Pons (tissue), 1 donor: ENCODE measurements around the gene NLRX1.
"Not testable (repeated sequence)": the region's sequence is repeated elsewhere in the genome, so short reads cannot be mapped to it uniquely, and the experiment has no call there.

Experiments
- DNase-seq: peaks from one replicate; pipeline ENCODE4 v3.0.0-alpha.2; 2016; ENCODE audit warnings: low spot score

Gene NLRX1

GRCh38 chr11:119154178-119154577, 14.3 kb upstream of the NLRX1 start:
- no peak for DNase-seq

DNA sequence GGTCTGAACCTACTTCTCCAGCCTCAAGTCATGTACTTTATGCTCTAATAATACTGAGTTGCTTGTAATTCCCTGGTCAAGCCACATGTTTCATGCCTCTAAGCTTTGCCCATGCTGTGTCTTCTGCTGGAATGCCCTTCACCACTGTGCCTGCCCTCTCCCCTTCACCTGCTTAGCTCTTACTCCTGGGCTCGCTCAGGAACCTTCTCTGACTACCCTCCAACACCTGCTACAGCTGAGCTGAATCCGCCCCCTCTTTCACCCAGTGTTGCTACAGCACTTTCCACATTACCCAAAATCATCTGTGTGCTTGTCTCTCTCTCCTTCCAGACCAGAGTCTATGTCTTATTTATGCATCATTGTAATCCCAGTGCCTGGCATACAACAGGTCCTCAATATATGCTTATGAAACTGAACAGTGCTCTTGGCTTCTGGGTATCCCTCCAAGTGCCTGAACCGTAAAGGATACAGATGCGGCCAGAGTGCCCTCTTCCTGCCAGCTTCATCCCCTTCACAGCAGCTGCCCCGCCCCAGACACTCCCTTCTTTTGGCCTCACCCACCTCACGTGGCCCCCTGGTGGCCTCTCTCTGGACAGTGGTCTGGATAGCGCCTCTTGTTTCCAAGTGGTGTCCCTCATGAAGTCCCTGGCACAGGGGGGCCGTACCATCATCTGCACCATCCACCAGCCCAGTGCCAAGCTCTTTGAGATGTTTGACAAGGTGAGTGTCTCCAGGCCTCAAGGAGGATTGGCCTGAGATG, 12.6 kb upstream of the NLRX1 start:
- no peak for DNase-seq

GRCh38 chr11:119156496-119156895, 12.0 kb upstream of the NLRX1 start:
- no peak for DNase-seq

DNA sequence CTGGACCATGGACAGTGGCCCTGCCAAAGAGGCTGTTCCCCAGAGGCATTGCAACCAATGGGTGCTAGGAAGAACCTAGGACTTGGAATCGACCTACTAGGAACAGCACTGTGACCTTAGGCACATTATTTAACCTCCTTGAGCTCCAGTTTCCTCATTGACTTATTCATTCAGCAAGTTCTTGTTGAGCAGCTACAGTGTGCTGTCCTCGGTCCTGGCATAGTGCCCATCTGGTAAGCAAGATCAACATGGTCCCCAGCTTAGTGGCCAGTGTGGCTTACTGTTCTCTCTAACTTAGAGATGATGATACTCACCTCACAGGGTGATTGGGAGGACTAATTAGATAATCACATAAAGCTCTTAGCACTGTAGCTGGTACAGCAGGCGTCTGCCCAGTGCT, 11.5 kb upstream of the NLRX1 start:
- DNase-seq, result no peak

DNA sequence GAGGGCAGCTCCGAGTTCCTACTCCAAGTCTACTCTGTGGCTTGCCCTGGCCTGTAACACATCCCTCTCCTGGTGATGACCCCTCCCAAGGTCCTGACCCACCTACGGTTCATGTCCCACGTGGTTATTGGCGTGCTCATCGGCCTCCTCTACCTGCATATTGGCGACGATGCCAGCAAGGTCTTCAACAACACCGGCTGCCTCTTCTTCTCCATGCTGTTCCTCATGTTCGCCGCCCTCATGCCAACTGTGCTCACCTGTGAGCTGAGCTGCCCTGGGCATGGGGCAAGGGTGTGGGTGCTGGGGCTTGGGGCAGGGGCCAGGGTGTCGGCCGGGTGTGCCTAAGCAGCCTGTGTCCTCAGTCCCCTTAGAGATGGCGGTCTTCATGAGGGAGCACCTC, 10.1 kb upstream of the NLRX1 start:
- no peak for DNase-seq

DNA sequence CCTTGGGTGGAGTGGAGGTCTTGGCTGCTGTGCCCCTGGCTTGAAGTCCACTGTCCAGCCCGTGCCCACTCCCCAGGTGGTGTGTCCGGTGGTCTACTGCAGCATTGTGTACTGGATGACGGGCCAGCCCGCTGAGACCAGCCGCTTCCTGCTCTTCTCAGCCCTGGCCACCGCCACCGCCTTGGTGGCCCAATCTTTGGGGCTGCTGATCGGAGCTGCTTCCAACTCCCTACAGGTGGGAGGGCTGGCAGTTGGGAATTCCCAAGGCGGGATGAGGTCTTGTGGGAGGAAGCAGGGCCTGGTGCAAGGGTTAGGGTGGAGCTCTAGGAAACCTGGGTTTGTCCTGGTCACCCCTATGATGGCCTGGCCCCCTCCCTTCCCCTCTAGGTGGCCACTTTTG, 8.4 kb upstream of the NLRX1 start:
- DNase-seq, result no peak

- no peak for DNase-seq
Measured at GRCh38 chr11:119161871-119162270, 6.7 kb upstream of the NLRX1 start.

GRCh38 chr11:119166368-119167076, 2.0 kb upstream of the NLRX1 start:
- DNase-seq, result no peak

- DNase-seq, result not testable (repeated sequence)
Measured at GRCh38 chr11:119167077-119167458, 1.5 kb upstream of the NLRX1 start.

- no peak for DNase-seq
Measured at GRCh38 chr11:119167933-119168332, 592 bp upstream of the NLRX1 start.

- no peak for DNase-seq
Measured at GRCh38 chr11:119169282-119169719, 776 bp downstream of the NLRX1 start.

DNA sequence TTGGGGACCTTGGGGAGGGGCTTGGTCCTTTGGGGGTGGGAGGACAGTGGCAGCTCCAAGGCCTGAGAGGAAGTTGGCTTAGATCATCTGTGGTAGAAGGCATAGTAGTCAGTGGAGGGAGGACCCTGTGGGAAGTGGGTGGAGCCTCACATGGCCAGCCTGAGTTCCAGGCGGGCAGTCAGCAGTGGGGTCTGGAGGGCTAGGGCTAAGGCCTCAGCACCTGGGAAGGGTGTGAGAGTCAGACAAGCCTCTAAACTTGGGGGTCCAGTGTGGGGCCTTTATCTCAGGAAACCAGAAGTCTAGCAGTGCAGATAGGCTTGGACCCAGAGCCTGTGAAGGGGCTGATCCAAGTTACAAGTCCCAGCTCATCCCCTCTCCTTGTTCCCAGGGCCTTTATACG, 4.0 kb downstream of the NLRX1 start:
- DNase-seq, result no peak

DNA sequence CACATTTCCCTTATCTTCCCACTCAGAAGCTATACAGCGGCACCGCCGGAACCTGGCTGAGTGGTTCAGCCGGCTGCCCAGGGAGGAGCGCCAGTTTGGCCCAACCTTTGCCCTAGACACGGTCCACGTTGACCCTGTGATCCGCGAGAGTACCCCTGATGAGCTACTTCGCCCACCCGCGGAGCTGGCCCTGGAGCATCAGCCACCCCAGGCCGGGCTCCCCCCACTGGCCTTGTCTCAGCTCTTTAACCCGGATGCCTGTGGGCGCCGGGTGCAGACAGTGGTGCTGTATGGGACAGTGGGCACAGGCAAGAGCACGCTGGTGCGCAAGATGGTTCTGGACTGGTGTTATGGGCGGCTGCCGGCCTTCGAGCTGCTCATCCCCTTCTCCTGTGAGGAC, 4.9 kb downstream of the NLRX1 start:
- DNase-seq, result no peak

DNA sequence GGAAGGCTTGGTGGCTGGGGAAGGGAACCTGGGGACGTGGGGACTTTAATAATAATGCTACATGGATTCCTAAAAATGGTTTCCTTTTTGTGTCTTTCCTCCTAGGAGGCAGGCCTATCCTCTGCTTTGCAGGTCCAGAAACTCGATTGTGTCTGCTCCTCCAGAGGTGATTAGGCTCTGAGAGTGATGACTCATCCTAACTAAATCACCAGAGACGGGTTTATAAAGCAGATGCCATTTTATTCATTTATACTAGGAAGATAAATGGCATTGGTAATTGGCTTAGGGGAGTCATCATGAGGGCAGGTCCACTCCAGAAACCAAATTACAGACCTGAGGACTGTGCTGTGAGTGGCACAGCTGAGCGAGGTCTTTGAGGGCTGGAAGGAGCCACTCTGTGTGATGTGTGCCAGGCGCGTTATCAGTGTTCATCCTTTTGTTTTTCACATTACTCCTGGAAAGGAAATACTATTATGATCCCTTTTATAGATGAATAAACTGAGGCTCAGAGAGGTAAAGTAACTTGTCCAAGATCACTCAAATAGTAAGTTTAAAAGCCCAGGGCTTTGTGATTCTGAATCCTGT, 7.1 kb downstream of the NLRX1 start:
- no peak for DNase-seq

GRCh38 chr11:119178166-119178680, 9.7 kb downstream of the NLRX1 start:
- DNase-seq, result no peak

DNA sequence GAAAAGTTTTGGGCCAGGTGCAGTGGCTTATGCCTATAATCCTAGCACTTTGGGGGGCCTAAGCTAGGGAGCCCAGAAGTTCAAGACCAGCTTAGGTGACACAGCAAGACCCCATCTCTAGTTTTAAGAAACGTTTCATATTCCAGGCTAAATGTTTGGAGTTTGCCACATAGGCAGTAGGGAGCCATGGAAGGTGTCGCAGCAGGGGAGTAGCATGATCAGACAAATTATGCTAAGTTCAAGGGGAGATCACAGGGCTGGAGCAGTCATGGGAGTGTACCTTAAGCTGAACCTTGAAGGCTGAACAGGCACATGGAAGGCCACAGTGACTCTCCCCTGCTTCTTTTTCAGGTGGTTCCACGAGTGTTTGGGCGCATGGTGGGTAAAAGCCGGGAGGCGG, 10.8 kb downstream of the NLRX1 start:
- no peak for DNase-seq

- no peak for DNase-seq
Measured at GRCh38 chr11:119179983-119180382, 11.5 kb downstream of the NLRX1 start.

DNA sequence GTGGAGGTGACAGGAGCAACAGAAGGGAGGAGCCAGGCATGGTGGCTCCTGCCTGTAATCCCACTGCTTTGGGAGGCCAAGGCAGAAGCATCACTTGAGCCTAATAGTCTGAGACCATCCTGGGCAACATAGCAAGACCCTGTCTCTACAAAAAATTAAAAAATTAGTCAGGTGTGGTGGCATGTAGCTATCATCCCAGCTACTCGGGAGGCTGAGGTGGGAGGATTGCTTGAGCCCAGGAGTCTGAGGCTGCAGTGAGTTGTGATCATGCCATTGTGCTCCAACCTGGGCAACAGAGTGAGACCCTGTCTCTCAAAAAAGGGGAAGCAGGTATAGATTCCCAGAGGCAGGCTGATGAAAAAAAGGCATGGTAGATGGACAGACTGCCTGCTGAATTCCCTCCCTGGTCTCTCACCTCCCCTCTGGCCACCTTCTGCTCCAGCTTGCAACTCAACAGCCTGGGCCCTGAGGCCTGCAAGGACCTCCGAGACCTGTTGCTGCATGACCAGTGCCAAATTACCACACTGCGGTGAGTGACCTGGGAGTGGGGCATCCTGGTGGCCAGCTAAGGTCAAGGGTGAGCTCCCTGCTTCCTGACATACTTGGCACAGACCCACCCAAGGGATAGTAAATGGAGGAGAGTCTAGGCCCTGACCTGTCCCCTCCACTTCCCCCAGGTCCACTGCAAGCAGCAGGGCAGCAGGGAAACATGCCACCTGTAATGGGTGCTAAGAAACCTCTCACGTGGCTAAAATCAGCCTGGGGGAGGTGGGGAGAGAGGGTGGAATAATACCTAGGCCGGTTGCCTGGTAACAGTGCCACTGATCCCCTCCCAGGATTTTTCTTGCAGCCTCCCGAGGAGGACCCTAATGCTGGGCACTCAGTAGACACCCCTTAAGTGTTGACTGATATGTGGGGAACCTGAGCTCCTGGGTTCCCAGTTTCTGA, 12.5 kb downstream of the NLRX1 start:
- DNase-seq, result no peak

DNA sequence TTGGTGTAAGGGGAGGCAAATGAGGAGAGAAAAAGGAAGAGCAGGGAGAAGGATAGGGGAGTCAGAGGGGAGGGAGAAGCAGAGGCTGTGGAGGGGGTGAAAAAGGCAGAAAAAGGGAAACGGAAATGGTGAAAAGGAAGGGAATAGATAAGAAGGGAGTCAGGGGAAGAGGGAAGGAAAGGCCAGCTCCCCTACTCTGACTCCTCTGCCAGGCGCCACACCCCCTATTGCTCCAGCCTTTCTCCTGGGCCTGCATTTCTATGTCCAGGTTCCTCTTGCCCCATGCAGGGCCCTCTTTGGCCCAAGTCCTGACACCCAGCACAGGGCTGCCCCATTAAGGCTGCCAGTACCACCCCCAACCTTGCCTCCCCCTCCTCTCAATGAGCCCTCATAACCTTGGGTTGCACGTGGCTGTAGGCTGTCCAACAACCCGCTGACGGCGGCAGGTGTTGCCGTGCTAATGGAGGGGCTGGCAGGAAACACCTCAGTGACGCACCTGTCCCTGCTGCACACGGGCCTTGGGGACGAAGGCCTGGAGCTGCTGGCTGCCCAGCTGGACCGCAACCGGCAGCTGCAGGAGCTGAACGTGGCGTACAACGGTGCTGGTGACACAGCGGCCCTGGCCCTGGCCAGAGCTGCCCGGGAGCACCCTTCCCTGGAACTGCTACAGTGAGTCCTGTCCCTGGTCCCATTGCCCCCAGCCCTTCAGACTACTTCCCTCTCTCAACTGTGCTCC, 13.3 kb downstream of the NLRX1 start:
- DNase-seq, result no peak

- DNase-seq, result not testable (repeated sequence)
Measured at GRCh38 chr11:119184399-119184798, 15.9 kb downstream of the NLRX1 start.

DNA sequence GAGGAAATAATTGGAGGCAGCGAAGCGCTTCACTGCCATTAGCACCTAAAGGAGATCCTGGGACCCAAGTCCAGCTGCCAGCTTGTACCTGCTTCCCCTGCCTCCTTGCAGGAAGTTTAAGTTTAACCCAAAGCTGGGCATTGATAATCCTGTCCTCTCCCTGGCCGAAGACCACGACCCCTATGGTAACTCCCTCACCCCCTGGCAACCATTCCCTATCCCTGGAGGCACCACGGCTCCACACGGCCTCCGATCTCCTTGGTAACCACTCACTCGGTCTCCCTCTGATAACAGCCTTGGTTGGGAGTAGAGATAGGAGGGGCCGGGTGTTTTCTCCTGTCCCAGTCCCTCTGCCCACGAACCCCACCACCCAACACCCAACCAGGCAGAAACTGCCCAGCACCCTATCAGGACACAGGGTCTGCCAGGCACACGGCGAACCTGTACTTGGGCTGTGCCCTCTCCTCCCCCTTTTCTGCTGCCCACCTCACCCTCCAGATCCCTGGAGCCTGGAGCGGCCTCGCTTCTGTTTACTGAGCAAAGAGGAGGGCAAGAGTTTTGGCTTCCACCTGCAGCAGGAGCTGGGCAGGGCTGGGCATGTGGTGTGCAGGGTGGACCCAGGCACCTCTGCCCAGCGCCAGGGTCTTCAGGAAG, 17.6 kb downstream of the NLRX1 start:
- no peak for DNase-seq
